ENCODE measurements around the gene TMEM11. TPM values are rescaled to one million over a fixed set of nuclear protein-coding genes. Genes with fewer than 3 reads are reported as not detected.

TMEM11 gene
- total RNA-seq, 1 donor from 2014 or later, result 21.6 TPM

DNA sequence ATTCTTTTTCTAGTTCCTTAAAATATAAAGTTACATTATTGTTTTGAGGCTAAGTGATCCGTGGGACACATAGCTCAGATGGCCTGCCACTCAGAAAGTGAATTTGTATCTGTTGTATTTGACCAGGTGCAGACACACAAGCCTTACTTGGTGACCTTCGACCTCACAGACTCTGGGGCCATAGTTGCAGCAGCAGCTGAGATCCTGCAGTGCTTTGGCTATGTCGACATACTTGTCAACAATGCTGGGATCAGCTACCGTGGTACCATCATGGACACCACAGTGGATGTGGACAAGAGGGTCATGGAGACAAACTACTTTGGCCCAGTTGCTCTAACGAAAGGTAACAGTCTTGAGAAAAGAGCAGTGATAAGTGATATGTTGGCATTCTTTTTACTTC lies 30.5 kb downstream of the TMEM11 start:
- TF ChIP-seq, protein P1, sequence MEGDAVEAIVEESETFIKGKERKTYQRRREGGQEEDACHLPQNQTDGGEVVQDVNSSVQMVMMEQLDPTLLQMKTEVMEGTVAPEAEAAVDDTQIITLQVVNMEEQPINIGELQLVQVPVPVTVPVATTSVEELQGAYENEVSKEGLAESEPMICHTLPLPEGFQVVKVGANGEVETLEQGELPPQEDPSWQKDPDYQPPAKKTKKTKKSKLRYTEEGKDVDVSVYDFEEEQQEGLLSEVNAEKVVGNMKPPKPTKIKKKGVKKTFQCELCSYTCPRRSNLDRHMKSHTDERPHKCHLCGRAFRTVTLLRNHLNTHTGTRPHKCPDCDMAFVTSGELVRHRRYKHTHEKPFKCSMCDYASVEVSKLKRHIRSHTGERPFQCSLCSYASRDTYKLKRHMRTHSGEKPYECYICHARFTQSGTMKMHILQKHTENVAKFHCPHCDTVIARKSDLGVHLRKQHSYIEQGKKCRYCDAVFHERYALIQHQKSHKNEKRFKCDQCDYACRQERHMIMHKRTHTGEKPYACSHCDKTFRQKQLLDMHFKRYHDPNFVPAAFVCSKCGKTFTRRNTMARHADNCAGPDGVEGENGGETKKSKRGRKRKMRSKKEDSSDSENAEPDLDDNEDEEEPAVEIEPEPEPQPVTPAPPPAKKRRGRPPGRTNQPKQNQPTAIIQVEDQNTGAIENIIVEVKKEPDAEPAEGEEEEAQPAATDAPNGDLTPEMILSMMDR (IDR thresholded peaks at IDR 0.05; ENCODE audit: insufficient read depth, low read length, poor library complexity, severe bottlenecking), result no peak

DNA sequence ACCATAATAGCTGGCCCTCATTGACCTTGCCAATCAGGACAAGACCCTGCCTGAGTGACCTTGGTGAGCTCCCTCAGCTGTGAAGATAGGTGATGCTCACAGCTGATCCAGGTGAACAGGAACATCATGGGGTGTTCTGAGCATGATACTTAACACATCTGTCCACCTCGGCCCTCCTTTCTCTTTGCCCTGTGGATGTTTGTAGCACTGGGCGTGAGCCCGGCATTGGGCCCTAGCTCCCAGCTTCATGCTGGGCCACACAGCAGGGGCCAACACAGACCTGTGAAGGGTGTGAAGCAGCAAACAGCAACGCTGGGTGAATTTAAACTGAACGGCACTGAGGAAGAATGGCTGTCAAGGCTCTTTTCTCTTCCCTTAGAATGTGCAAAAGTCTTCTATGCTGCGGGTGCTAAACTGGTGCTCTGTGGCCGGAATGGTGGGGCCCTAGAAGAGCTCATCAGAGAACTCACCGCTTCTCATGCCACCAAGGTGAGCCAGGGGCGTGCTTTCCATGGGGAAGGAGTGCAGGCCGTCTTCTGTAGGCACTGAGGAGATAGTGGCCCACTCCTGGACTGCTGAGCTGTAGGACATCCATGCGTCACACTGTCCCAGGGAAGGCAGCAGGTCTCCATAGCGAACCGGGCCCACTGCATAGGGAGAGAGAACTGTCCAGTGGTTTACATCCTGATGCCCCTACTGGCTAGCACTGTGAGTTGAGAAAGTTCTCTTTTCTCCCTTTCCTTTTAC lies 35.9 kb downstream of the TMEM11 start:
- DNase-seq (ENCODE audit: low read depth), result no peak
- Histone ChIP-seq H3K4me3 (ENCODE audit: low read depth, low read length) (no peak overlapping the region), H3K27me3 (ENCODE audit: control insufficient read depth, insufficient read depth, low read length) (no peaks in the 10 kb centered on the region), H3K36me3 (ENCODE audit: control insufficient read depth, insufficient read depth, low read length) (no peaks in the 10 kb centered on the region)
- TF ChIP-seq, protein P1 (IDR thresholded peaks at IDR 0.05; ENCODE audit: insufficient read depth, low read length, poor library complexity, severe bottlenecking), result no peak

More for the DNA sequence above, 30.5 kb downstream of the TMEM11 start:
- DNase-seq (ENCODE audit: low read depth), result no peak
- H3K36me3 ChIP-seq (ENCODE audit: control insufficient read depth, insufficient read depth, low read length), result no peaks in the 10 kb centered on the region
- no peaks in the 10 kb centered on the region for H3K27me3 ChIP-seq (ENCODE audit: control insufficient read depth, insufficient read depth, low read length)
- no peak overlapping the region for H3K4me3 ChIP-seq (ENCODE audit: low read depth, low read length)

DNA sequence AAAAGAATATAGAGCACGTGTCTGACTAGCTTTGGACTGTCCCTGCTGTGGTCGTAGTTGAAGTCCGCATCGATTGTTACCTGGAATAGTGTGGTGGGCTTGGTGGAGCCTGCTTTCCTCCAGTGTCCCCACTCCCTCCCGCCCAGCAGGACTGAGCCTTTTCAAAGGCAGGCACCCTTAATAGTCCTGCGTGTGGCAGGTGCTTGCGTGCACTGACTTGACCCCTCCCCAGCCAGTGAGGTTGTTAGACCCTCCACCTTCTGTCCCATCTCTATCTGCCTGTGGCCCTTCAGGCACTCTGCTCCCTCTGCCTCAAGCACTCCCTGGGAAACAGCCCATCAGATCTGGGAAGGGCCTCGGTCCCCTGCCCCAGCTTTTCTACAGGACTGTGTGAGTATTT lies 36.6 kb downstream of the TMEM11 start:
- DNase-seq (ENCODE audit: low read depth), result no peak
- Histone ChIP-seq H3K36me3 (ENCODE audit: control insufficient read depth, insufficient read depth, low read length) (no peaks in the 10 kb centered on the region), H3K27me3 (ENCODE audit: control insufficient read depth, insufficient read depth, low read length) (no peaks in the 10 kb centered on the region), H3K4me3 (ENCODE audit: low read depth, low read length) (no peak overlapping the region)
- TF ChIP-seq, protein P1 (IDR thresholded peaks at IDR 0.05; ENCODE audit: insufficient read depth, low read length, poor library complexity, severe bottlenecking), result no peak

GRCh38 chr17:21176773-21177395 lies 37.1 kb downstream of the TMEM11 start:
- H3K27me3 ChIP-seq (ENCODE audit: control insufficient read depth, insufficient read depth, low read length), result no peaks in the 10 kb centered on the region
- no peak overlapping the region for H3K4me3 ChIP-seq (ENCODE audit: low read depth, low read length)
- TF ChIP-seq, protein P1 (IDR thresholded peaks at IDR 0.05; ENCODE audit: insufficient read depth, low read length, poor library complexity, severe bottlenecking), result no peak

GRCh38 chr17:21174713-21175112 lies 39.2 kb downstream of the TMEM11 start:
- H3K36me3 ChIP-seq (ENCODE audit: control insufficient read depth, insufficient read depth, low read length), result no peaks in the 10 kb centered on the region
- H3K4me3 ChIP-seq (ENCODE audit: low read depth, low read length), result no peak overlapping the region
- DNase-seq (ENCODE audit: low read depth), result no peak
- TF ChIP-seq, protein P1 (IDR thresholded peaks at IDR 0.05; ENCODE audit: insufficient read depth, low read length, poor library complexity, severe bottlenecking), result no peak
- no peaks in the 10 kb centered on the region for H3K27me3 ChIP-seq (ENCODE audit: control insufficient read depth, insufficient read depth, low read length)

More at GRCh38 chr17:21176773-21177395, 37.1 kb downstream of the TMEM11 start:
- H3K36me3 ChIP-seq (ENCODE audit: control insufficient read depth, insufficient read depth, low read length), result no peaks in the 10 kb centered on the region
- DNase-seq (ENCODE audit: low read depth), result no peak

All from kidney epithelial cell (primary cell).